IMR-90 (cell line): ENCODE results near the gene PINK1. TPM values are rescaled to one million over a fixed set of nuclear protein-coding genes. Genes with fewer than 3 reads are reported as not detected.

ENCODE experiments used
- ATAC-seq: fragments of 200-7000 bp; cut with Tn5 transposase; 2 replicates; pipeline ENCODE4 v1.9.1; 2020; ENCODE audit warnings: low read depth, mild to moderate bottlenecking, moderate library complexity
- BruUV-seq: library from RNA; stranded (reverse); fragments of 400-500 nt; replicated peaks from 2 replicates; lab custom pipeline; 2021; lab: Mats Ljungman, UMichigan
- CTCF ChIA-PET: fragments of 300-600 bp; formaldehyde crosslinking; extraction: SDS; loops from one replicate; lab custom pipeline; 2021; ENCODE audit warnings: antibody characterized with exemption; lab: Yijun Ruan, JAX
- POLR2A ChIA-PET: fragments of 300-600 bp; sonication (Branson Sonifier 250); formaldehyde crosslinking; loops from one replicate; lab custom pipeline; 2022; ENCODE audit warnings: antibody characterized with exemption; ENCODE audit not compliant: unreplicated experiment; lab: Charles Lee
- DNase-seq: peaks from one replicate; pipeline ENCODE4 v3.0.0; 2013
- H2AFZ ChIP-seq: replicated peaks from 2 replicates; pipeline ENCODE3; 2013; ENCODE audit warnings: low read length, mild to moderate bottlenecking; ENCODE audit not compliant: poor library complexity
- H2AK5ac ChIP-seq: 2 replicates; pipeline ENCODE4 v1.6.1; 2013; ENCODE audit warnings: low read depth, low read length, inconsistent platforms
- H2AK9ac ChIP-seq: replicated peaks from 2 replicates; pipeline ENCODE3; 2013; ENCODE audit warnings: mild to moderate bottlenecking, low read depth, low read length, moderate library complexity; ENCODE audit not compliant: poor library complexity
- H2BK120ac ChIP-seq: 2 replicates; pipeline ENCODE4 v1.6.1; 2013; ENCODE audit warnings: low read depth, low read length, inconsistent platforms
- H2BK15ac ChIP-seq: 3 replicates; pipeline ENCODE4 v1.6.1; 2013; ENCODE audit warnings: low read depth, low read length, inconsistent platforms
- H2BK20ac ChIP-seq: 2 replicates; pipeline ENCODE4 v1.6.1; 2013; ENCODE audit warnings: low read depth, mild to moderate bottlenecking, inconsistent platforms, low read length, moderate library complexity
- H2BK5ac ChIP-seq: 2 replicates; pipeline ENCODE4 v1.6.1; 2013; ENCODE audit warnings: mild to moderate bottlenecking, low read depth, low read length, inconsistent platforms; ENCODE audit not compliant: poor library complexity, severe bottlenecking
- H3K14ac ChIP-seq: replicated peaks from 2 replicates; pipeline ENCODE4 v1.6.1; 2013; ENCODE audit warnings: low read depth, low read length, inconsistent platforms
- H3K18ac ChIP-seq: 2 replicates; pipeline ENCODE4 v1.6.1; 2013; ENCODE audit warnings: low read depth, low read length, control low read depth
- H3K23ac ChIP-seq: 2 replicates; pipeline ENCODE4 v1.6.1; 2013; ENCODE audit warnings: low read depth, low read length, inconsistent platforms
- H3K27ac ChIP-seq: 2 replicates; pipeline ENCODE4 v1.5.1; 2013; ENCODE audit warnings: mild to moderate bottlenecking, control low read depth, low read length; ENCODE audit not compliant: insufficient read depth
- H3K27me3 ChIP-seq: 2 replicates; pipeline ENCODE4 v1.6.1; 2013; ENCODE audit warnings: low read length; ENCODE audit not compliant: control insufficient read depth, insufficient read depth
- H3K36me3 ChIP-seq: 2 replicates; pipeline ENCODE4 v1.6.1; 2013; ENCODE audit warnings: low read length, mixed read lengths; ENCODE audit not compliant: control insufficient read depth, insufficient read depth
- H3K4ac ChIP-seq: 2 replicates; pipeline ENCODE4 v1.6.1; 2013; ENCODE audit warnings: low read depth, low read length, inconsistent platforms
- H3K4me1 ChIP-seq: 2 replicates; pipeline ENCODE4 v1.6.1; 2013; ENCODE audit warnings: low read length, mixed read lengths; ENCODE audit not compliant: control insufficient read depth, insufficient read depth
- H3K4me2 ChIP-seq: 2 replicates; pipeline ENCODE4 v1.6.1; 2013; ENCODE audit warnings: low read depth, mild to moderate bottlenecking, control low read depth, low read length, moderate library complexity
- H3K4me3 ChIP-seq: 2 replicates; pipeline ENCODE4 v1.5.1; 2013; ENCODE audit warnings: low read depth, mild to moderate bottlenecking, control low read depth, low read length, moderate library complexity; ENCODE audit not compliant: insufficient read depth
- H3K56ac ChIP-seq: 2 replicates; pipeline ENCODE4 v1.6.1; 2013; ENCODE audit warnings: low read length, inconsistent platforms; ENCODE audit not compliant: insufficient read depth; ENCODE audit errors: extremely low read depth
- H3K79me1 ChIP-seq, 2 experiments: 2 replicates each; pipeline ENCODE4 v1.6.1; 2013; ENCODE audit warnings: low read length in 2 of 2, inconsistent platforms in 1 of 2, low read depth in 1 of 2
- H3K9ac ChIP-seq: 2 replicates; pipeline ENCODE4 v1.6.1; 2013; ENCODE audit warnings: low read depth, low read length, control low read depth
- H3K9me1 ChIP-seq: 2 replicates; pipeline ENCODE4 v1.6.1; 2013; ENCODE audit warnings: low read length, inconsistent platforms; ENCODE audit not compliant: insufficient read depth
- H3K9me3 ChIP-seq: 2 replicates; pipeline ENCODE4 v1.6.1; 2013; ENCODE audit warnings: low read length; ENCODE audit not compliant: control insufficient read depth, insufficient read depth
- H4K20me1 ChIP-seq: 2 replicates; pipeline ENCODE4 v1.6.1; 2013; ENCODE audit warnings: low read length, inconsistent platforms; ENCODE audit not compliant: insufficient read depth
- H4K5ac ChIP-seq: 2 replicates; pipeline ENCODE4 v1.6.1; 2013; ENCODE audit warnings: mild to moderate bottlenecking, low read depth, low read length, control low read depth
- H4K8ac ChIP-seq, 2 experiments: 2 replicates each; pipeline ENCODE4 v1.6.1; 2013; ENCODE audit warnings: low read depth in 2 of 2, low read length in 2 of 2, control low read depth in 1 of 2, inconsistent platforms in 1 of 2
- H4K91ac ChIP-seq: 2 replicates; pipeline ENCODE4 v1.6.1; 2013; ENCODE audit warnings: low read depth, low read length, inconsistent platforms; ENCODE audit not compliant: insufficient read depth
- BHLHE40 ChIP-seq: fragments of 150-350 bp; IDR thresholded peaks from 2 replicates; pipeline ENCODE4 v1.6.1; 2016; ENCODE audit warnings: mild to moderate bottlenecking, low read depth, low read length
- CEBPB ChIP-seq: IDR thresholded peaks from 2 replicates; pipeline ENCODE4 v1.6.1; 2012; ENCODE audit warnings: low read depth, low read length, improper control_type of control experiment
- CHD1 ChIP-seq: IDR thresholded peaks from 2 replicates; pipeline ENCODE4 v1.6.1; 2012; ENCODE audit warnings: low read depth, low read length, improper control_type of control experiment
- FOS ChIP-seq: fragments of 150-350 bp; IDR thresholded peaks from 2 replicates; pipeline ENCODE4 v1.6.1; 2016; ENCODE audit warnings: low read depth, low read length
- MAFK ChIP-seq: IDR thresholded peaks from 2 replicates; pipeline ENCODE4 v1.6.1; 2012; ENCODE audit warnings: low read depth, low read length, improper control_type of control experiment
- MAZ ChIP-seq: IDR thresholded peaks from 2 replicates; pipeline ENCODE4 v1.6.1; 2012; ENCODE audit warnings: low read depth, mild to moderate bottlenecking, low read length, improper control_type of control experiment, moderate library complexity, borderline replicate concordance
- MXI1 ChIP-seq: IDR thresholded peaks from 2 replicates; pipeline ENCODE4 v1.6.1; 2012; ENCODE audit warnings: low read depth, mild to moderate bottlenecking, low read length, moderate library complexity, borderline replicate concordance
- NFE2L2 ChIP-seq: fragments of 150-350 bp; IDR thresholded peaks from 2 replicates; pipeline ENCODE4 v1.6.1; 2016; ENCODE audit warnings: low read depth, mild to moderate bottlenecking, low read length
- POLR2A ChIP-seq: IDR thresholded peaks from 2 replicates; pipeline ENCODE4 v1.6.1; 2012; ENCODE audit warnings: mild to moderate bottlenecking, low read depth, low read length
- RAD21 ChIP-seq: IDR thresholded peaks from 2 replicates; pipeline ENCODE4 v1.6.1; 2012; ENCODE audit warnings: low read length, improper control_type of control experiment
- RCOR1 ChIP-seq: IDR thresholded peaks from 2 replicates; pipeline ENCODE4 v1.6.1; 2012; ENCODE audit warnings: mild to moderate bottlenecking, low read length, improper control_type of control experiment; ENCODE audit not compliant: insufficient replicate concordance
- RFX5 ChIP-seq: IDR thresholded peaks from 2 replicates; pipeline ENCODE4 v1.8.0; 2012; ENCODE audit warnings: low read depth, mild to moderate bottlenecking, low read length, moderate library complexity
- SMC3 ChIP-seq: fragments of 150-350 bp; IDR thresholded peaks from 2 replicates; pipeline ENCODE4 v1.6.1; 2016; ENCODE audit warnings: low read depth, mild to moderate bottlenecking, antibody characterized with exemption, low read length, moderate library complexity
- WGBS, 2 experiments: methylation state at CpG; one replicate each; pipeline versions ENCODE4 v1.1.5 to v1.1.7; 2013; ENCODE audit warnings: missing lambda C conversion rate in 2 of 2; ENCODE audit not compliant: insufficient read length in 1 of 2; ENCODE audit errors: extremely low coverage in 2 of 2; 5-methylcytosine and 5-hydroxymethylcytosine counted together
- dilution Hi-C: fragments of 300-500 bp; cut with HindIII; formaldehyde crosslinking; loops from one replicate; pipeline ENCODE4 v1.14.3; 2018; ENCODE audit warnings: low sequenced_read_pairs; ENCODE audit not compliant: unreplicated experiment
- in situ Hi-C: fragments of 300-500 bp; cut with MboI; formaldehyde crosslinking; loops from 3 replicates; pipeline ENCODE4 v1.14.3; 2019; ENCODE audit warnings: low sequenced_read_pairs, inconsistent platforms, mixed read lengths
- intact Hi-C: fragments of 100-400 bp; cut with micrococcal nuclease; formaldehyde crosslinking; loops from 2 replicates; pipeline ENCODE4 v1.10.0; 2022
- polyA plus RNA-seq, 3 experiments: library from polyadenylated mRNA; depleted of rRNA; stranded (reverse); fragments of >200 nt; gene quantifications; 2 replicates each; pipeline ENCODE4 v1.2.3, GENCODE V29; 2012; ENCODE audit warnings: low replicate concordance in 1 of 3
- total RNA-seq: library from RNA; depleted of rRNA; stranded (reverse); fragments of >200 nt; gene quantifications from 2 replicates; pipeline ENCODE4 v1.2.3, GENCODE V29; 2012
- TF ChIP-seq, protein P1 (sequence below): fragments of 150-350 bp; IDR thresholded peaks from 2 replicates; pipeline ENCODE4 v1.6.1; 2017; ENCODE audit warnings: mild to moderate bottlenecking, antibody characterized with exemption, low read length, low read depth
- TF ChIP-seq, protein P2 (sequence below): conservative IDR thresholded peaks from 2 replicates; pipeline ENCODE4 v1.5.1; 2012; ENCODE audit warnings: mild to moderate bottlenecking, low read depth, low read length, improper control_type of control experiment
- TF ChIP-seq, protein P3 (sequence below): fragments of 150-350 bp; IDR thresholded peaks from 2 replicates; pipeline ENCODE4 v1.6.1; 2016; ENCODE audit warnings: low read depth, mild to moderate bottlenecking, low read length, moderate library complexity, borderline replicate concordance

PINK1 gene
- total and polyA plus RNA-seq, 2 of the 4 experiments (the other 2 are of a cell fraction): 52.9 to 55.2 TPM

- DNase-seq: no peak
Measured at GRCh38 chr1:20654104-20654690, 20.9 kb downstream of the PINK1 start.

More at GRCh38 chr1:20654104-20654690, 20.9 kb downstream of the PINK1 start:
- ChIA-PET CTCF (no interaction called here), POLR2A (no interaction called here)
- Histone ChIP-seq H3K14ac (no peak overlapping the region), H3K36me3 (peaks cover 66% of the 10 kb centered on the region), H3K18ac (no peak overlapping the region), H2AFZ (no peak overlapping the region), H4K8ac (no peak overlapping the region), H4K5ac (no peak overlapping the region), H3K23ac (no peak overlapping the region), H3K4me2 (no peak overlapping the region), H3K4me1 (no peaks in the 10 kb centered on the region), H2BK15ac (no peak overlapping the region), H3K9ac (no peak overlapping the region), H3K27me3 (no peaks in the 10 kb centered on the region), H2BK20ac (no peak overlapping the region), H2BK120ac (no peak overlapping the region), H3K9me1 (no peaks in the 10 kb centered on the region), H3K9me3 (no peaks in the 10 kb centered on the region), H3K4me3 (no peak overlapping the region), H4K91ac (no peak overlapping the region), H3K4ac (no peak overlapping the region), H3K56ac (no peak overlapping the region), H3K27ac (no peak overlapping the region), H2BK5ac (no peak overlapping the region), H3K79me1 (peaks cover 23 to 52% of the 10 kb centered on the region in 2 experiments), H2AK9ac (no peak overlapping the region), H4K20me1 (no peaks in the 10 kb centered on the region; the same call in 1 of the 2 replicates), H2AK5ac (no peak overlapping the region)
- intact Hi-C loops (no loop called here), in situ Hi-C loops (no loop called here), dilution Hi-C loops (no loop called here)
- TF ChIP-seq MAZ (no peak), POLR2A (no peak), RCOR1 (no peak), SMC3 (no peak), CEBPB (no peak), RAD21 (no peak), NFE2L2 (no peak), CHD1 (no peak), BHLHE40 (no peak), FOS (no peak), MXI1 (no peak), MAFK (no peak), RFX5 (no peak)
- TF ChIP-seq, protein P1, sequence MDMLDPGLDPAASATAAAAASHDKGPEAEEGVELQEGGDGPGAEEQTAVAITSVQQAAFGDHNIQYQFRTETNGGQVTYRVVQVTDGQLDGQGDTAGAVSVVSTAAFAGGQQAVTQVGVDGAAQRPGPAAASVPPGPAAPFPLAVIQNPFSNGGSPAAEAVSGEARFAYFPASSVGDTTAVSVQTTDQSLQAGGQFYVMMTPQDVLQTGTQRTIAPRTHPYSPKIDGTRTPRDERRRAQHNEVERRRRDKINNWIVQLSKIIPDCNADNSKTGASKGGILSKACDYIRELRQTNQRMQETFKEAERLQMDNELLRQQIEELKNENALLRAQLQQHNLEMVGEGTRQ: no peak
- TF ChIP-seq, protein P2, sequence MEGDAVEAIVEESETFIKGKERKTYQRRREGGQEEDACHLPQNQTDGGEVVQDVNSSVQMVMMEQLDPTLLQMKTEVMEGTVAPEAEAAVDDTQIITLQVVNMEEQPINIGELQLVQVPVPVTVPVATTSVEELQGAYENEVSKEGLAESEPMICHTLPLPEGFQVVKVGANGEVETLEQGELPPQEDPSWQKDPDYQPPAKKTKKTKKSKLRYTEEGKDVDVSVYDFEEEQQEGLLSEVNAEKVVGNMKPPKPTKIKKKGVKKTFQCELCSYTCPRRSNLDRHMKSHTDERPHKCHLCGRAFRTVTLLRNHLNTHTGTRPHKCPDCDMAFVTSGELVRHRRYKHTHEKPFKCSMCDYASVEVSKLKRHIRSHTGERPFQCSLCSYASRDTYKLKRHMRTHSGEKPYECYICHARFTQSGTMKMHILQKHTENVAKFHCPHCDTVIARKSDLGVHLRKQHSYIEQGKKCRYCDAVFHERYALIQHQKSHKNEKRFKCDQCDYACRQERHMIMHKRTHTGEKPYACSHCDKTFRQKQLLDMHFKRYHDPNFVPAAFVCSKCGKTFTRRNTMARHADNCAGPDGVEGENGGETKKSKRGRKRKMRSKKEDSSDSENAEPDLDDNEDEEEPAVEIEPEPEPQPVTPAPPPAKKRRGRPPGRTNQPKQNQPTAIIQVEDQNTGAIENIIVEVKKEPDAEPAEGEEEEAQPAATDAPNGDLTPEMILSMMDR: no peak
- TF ChIP-seq, protein P3, sequence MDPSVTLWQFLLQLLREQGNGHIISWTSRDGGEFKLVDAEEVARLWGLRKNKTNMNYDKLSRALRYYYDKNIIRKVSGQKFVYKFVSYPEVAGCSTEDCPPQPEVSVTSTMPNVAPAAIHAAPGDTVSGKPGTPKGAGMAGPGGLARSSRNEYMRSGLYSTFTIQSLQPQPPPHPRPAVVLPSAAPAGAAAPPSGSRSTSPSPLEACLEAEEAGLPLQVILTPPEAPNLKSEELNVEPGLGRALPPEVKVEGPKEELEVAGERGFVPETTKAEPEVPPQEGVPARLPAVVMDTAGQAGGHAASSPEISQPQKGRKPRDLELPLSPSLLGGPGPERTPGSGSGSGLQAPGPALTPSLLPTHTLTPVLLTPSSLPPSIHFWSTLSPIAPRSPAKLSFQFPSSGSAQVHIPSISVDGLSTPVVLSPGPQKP: no peak
- no peak for ATAC-seq
- BruUV-seq: no TSS peak
- WGBS, 2 experiments: 80% methylated on average over 11 of the region's 20 CpGs; no CpG with 5 or more reads in 1 of the 2 experiments
